SW480 (cell line): ENCODE measurements around the gene AEN.

Experiments used
- DNase-seq: peaks from one replicate; pipeline ENCODE4 v3.0.0-alpha.2; 2016; ENCODE audit warnings: low spot score

The AEN gene

DNA sequence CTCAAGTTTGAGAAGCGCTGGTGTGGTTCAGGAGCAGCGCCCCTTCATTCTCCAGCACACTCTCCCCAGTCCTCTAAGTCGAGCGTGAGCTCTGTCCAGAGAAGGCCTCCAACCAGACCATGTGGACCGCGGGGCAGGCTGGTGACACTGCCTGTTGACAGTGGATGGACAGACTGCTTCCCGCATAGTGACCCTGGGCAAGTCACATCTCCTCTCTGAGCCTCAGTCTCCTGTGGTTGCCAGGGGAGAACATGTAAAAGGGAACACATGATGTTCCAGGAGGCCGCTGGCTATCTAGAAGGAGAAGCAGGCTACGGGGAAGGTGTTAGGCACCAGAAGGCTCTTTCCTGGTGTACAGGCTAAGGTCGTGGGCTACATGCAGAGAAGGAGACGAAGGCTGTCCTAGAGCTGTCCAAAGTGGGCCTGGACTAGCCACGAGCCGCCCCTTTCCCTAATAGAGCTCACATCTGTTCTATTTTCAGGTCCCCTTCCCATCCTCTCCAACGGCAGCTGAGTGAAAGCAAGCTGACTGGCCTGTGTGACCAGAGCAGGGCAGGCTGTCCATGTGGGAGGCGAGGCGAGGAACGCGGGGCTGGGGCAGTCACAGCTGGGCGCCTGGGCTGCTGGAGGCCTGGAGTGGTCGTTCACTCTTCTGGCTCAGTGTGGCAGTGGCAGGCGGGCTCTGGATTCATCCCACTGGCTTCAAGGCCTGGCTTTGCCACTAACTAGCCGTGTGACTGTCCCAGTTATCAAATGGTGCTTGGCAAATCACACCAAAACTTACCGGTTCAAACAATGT is 28.8 kb downstream of the AEN start:
- no peak for DNase-seq

DNA sequence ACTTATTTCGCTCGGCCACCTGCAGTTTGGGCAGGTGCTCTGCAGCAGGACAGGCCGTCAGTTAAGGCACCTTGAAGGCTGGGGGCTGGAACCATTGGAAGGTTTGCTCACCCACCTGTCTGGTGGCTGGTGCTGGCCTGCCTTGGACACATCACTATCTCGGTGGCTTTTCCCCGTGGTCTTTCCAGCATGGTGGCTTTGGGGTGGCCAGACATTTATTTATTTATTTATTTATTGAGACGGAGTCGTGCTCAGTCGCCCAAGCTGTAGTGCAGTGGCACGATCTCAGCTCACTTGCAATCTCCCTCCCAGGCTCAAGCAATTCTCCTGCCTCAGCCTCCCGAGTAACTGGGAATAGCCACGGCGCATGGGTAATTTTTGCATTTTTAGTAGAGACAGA is 29.4 kb downstream of the AEN start:
- DNase-seq, result no peak

DNA sequence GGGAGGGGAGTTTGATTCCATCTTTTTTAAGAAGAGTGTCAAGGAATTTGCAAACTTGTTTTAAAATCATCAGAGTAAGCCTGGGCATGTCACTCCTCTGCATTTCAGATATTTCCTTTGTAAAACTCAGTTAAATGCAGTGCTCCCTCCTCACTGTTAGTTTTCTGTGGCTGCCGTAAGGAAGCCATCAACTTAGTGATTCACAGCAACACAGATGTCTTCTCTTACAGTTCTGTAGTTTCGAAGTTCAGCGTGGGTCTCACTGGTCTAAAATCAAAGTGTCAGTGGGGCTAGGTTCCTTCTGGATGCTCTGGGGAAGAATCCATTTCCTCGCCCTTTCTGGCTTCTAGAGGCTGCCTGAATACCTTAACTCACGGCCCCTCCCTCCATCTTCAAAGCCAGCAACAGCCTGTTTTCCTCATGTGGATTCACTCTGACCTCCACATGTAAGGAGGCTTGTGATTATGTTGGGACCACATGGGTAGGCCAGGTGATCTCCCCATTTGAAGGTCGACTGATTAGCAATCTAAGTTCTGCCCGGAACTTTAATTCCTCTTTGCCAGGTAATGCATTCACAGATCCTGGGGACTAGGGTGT is 30.1 kb downstream of the AEN start:
- no peak for DNase-seq

DNA sequence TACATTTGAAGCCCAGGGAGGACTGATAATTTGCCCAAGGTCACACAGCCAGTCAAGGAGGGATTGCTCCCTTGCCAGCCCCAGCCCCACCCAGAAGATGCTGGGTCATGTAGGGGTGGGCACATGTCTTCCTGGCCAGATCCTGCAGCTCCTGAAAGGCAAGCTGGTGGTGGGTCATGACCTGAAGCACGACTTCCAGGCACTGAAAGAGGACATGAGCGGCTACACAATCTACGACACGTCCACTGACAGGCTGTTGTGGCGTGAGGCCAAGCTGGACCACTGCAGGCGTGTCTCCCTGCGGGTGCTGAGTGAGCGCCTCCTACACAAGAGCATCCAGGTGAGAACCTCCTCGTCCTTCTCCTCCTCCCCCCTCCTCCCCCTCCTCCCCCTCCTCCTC is 30.8 kb downstream of the AEN start:
- DNase-seq, result no peak

DNA sequence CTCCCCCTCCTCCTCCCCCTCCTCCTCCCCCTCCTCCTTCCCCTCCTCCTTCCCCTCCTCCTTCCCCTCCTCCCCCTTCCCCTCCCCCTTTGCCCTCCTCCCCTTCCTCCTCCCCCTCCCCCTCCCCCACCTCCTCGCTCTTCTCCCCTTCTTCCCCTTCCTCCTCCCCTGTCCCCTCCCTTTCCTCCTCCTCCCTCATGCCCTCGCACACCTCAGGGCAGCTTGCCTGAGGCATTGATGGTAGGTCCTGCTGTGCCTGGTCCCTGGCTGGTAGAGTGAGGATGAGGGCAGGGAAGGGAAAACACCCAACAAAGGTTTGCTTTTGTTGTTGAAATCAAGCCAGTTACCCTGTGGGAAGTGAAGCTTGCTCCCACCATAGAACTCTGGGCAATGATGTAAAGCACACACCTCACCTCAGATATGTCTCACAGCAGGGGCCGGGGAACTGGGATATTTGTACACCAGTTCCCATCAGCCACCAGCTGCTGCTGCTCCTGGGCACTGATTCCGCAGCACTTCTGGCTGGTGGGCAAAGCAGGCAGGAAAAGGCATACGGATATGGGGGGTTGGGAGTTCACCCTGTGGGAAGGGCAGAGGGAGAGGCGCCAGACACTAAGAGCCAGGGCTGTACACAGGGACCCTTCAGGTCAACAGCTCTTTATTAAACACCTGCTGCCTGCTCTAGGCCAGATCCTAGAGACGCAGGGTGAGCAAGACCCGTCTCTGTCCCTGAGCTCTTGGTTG is 31.5 kb downstream of the AEN start:
- DNase-seq, result no peak

DNA sequence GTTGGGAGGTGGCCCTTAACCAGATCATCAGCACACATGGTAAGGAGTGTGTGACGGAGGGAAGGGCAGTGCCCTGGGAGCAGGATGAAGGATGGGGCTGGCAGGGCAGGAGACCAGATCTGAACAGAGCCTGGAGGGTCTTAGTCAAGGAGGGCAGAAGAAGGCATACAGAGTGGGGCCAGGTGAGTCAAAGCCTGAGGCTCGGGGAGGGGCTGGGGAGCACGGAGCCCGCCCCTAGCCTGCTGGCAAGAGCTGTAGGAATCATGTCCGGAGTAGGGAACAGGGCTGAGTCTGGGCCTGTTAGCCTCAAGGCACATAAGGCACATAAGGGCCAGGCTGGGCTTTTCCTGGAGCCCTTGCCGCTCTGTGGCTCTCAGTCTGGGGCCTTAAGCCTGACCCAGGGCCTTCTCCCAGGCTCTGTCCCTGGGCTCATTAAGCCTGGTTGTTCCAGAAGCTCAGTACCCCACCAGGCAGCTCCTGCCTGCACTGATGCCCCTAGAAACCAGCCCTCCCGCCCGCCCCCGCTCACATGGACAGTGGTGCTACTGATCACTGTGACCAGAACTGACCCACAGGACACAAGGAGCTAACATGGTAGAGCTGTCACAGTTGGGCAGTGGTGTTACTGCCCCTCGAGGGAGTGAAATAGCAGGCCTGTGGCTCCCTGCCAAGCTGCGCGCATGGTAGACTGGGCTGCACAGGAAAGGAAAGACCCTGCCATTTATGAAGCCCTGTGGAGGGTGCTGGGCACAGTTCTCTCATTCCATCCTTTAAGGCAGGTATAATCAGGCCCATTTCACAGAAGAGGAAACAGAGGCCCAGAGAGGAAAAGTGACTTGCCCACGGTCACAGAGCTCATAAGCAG is 32.3 kb downstream of the AEN start:
- no peak for DNase-seq

DNA sequence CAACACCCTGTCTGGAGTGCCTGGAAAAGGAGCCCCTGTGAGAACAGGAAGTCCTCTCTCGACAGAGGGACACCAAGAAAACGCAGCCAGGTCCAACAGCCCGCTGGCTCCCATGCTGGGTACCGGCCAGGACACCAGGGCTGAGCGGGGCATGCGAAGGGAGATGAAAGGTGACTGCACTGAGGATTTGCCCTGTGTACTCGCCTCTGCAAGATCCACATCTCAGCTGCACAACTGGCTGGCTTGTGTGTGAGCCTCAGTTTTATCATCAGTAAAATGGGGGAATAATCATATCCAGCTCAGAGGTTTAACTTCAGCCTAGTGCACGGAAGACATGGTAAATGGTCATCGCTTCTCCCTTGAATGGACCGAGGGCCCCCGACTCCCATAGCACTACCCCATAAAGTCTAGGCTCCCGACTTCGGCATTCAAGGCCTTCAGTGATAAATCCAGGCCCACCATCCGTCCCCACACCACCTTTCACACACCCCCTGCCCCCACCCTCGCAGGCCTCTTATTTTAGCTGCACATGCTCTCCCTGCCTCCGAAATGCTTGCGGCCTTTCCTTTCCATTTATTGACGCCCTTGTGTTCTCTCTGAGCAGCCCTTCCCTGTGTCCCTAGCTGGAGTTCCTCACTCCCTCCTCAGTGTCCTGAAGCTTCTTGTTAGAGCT is 33.4 kb downstream of the AEN start:
- no peak for DNase-seq

DNA sequence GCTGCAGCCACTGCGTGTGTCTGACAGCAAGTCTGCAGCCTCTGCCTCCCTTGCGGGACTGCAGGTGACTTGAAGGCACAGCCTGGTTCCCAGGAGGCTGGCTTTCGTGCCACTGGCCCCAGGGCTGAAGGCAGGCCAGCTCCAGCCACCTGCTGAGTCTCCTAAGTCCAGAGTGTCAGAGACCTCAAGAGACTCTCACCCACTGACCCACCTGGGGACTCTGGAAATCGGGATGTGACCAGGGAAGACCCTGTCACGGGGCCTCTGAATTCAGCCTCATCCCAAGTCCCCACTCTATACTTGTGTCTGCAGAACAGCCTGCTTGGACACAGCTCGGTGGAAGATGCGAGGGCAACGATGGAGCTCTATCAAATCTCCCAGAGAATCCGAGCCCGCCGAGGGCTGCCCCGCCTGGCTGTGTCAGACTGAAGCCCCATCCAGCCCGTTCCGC is 34.0 kb downstream of the AEN start:
- no peak for DNase-seq

DNA sequence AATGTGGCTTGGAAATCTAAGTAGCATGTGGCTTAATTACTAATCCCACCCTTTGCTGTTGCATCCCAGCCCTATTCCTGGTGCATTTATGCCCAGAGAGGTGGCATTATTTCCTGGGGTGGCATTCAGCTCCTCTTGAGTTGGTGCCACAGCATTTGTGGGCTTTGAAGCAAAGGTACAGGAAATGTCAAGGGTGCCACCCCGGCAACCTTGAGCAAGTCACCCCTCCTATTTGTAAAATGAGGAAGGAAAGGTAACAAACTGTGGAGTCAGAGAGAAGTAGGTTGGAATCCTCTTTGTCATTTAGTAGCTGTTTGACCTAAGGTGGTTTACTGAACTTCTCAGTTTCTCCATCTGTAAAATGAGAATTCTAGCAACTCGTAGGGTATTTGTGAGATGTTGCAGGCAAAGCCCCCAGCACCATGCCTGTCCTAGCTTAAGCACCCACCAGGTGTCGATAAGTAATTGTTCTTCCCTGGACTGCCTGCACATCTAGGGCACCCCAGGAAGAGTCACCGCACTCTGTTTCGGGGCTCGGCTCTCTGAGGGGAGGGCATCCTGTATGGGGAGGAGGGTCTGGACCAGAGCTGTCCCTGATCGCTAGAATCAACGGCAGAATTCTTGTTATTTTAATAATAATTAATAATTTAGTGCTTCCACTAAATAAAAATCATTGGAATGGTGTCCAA is 34.8 kb downstream of the AEN start:
- no peak for DNase-seq

DNA sequence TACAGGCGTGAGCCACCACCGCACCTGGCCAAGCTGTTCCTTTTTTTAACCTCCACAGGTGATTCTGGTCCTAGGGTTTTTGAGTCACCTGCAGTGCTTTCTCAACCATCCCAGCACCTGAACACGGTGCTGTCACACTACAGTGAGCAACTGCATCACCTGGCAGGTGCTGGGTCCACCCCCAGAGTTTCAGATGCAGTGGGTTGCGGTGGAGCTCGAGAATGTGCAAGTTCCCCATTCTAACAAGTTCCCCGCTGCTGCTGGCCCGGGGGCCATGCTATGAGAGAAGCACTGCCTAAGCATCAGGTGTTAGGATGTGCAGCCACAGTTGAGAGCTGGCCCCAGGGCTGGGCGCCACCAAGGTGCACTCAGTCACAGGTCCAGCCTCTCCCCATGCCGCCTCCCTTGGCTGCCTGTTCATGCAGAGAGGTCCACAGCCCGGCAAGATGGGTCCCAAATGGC is 35.7 kb downstream of the AEN start:
- DNase-seq, result no peak

DNA sequence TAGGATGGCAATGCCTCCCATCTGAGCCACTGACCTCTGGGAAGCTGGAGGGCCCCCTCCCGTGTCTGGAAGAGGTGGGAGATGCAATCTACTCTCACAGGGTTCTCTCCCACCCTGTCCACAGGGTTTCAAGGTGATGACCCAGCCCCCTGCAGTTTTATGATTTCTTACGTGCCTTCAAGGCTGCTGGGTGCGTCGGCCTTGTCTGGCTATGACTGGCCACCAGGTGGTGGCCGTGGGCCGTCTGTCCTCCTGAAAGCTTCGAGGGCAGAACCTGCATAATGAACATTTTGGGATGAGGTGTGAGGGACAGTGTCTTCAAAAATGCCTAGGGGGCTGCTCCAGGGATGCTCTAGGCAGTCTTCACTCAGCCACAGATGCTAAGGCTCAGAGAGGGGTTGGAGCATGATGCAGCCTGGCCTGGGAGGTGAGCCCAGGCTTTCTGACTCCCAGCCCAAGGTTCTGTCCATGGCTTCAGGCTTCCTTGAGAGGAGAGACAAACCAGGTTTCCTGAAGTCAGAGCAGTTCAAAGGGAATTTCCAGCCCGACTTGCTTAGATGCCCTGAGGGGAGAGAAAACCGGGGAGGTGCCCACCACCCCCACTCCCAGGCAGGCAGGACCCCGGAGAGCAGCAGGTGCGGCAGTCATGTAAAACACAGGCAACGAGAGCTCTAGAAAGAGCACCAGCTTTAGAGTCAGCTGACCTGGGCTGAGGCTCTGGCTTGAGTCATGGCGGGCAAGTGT is 36.4 kb downstream of the AEN start:
- DNase-seq, result peak; percentile 32

DNA sequence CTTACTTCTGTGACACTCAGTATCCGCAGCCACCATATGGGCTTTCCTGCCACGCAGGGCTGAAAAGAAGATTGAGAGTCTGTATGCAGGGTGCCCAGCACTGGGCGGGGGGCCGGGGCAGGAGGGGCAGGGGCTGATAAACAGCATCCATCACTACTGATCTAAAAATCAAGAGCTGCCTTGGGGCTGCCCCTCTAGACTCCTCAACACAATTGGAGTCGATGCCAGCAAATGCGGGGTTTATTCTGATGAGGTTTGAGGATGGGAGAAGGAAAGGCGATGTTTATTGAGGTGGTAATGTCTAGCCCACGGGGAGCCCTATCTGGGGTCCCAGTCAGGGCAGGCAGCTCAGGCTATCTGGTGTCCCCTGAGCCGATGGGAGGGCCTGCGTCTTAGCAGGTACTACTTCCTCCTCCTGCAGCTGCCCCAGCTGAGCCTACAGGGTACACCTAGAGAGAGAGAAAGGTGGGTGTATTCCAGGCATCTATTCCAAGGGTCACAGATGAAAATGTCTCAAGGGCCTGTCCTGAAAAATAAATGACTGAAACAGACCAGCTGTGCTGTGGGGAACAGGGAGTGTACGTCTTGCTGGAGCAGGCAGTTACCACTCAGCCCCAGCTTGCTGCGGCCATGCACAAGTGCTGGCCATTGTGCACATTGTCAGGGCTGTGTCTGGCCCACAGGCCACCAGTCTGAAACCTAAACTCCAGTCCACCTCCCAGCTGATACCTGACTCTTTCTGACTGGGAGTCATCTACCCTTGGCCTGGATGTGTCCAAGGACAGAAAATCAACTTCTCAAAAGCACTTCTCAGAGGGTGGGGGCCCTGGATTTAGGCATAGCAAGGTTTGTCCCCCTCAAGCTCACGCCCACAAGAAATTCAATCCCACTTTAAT is 37.2 kb downstream of the AEN start:
- no peak for DNase-seq

DNA sequence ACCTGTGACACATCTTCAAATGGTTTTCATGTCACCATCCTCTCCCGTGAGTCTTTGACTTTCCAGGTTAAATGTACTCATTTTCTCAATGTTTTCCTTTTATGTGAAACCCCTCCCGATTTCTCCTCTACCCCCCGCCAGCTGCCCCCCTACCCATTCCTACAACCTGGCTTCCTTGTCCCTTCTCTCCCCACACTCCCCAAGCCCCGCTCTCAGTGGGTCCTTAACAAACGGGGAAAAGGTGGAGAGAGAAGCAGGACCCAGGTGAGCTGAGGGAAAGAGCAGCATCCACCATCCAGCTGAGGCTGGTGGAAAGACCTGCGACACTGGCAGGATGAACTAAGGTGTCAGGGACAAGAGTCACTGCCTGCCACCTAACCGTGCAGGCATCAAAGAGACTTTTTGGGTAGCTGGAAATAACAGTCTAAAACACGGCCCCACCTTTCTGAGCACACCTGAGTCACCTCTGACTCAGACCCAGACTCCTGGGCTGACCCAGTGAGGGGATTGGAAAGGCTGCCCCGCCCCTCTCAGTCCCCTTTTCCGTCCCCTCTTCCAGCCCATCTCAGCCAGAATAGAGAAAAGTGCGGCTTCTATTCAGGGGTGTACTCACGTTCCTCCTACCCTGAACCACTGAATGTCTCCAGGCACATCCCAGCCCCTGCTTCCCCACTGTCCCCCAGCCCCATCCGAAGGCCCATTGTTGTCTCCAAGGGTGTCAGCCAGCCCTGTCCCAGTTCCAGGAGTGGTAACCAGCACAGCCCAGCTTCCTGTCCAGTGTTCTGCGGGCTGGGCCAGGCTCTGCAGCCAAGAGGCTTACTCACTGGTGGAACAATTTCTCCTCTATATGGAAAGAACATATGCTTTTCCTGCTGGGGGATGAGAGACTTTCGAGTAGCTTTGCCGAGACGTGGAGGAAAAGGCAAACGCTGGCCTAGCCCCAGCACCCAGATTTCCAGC is 38.1 kb downstream of the AEN start:
- peak; percentile 83 for DNase-seq

DNA sequence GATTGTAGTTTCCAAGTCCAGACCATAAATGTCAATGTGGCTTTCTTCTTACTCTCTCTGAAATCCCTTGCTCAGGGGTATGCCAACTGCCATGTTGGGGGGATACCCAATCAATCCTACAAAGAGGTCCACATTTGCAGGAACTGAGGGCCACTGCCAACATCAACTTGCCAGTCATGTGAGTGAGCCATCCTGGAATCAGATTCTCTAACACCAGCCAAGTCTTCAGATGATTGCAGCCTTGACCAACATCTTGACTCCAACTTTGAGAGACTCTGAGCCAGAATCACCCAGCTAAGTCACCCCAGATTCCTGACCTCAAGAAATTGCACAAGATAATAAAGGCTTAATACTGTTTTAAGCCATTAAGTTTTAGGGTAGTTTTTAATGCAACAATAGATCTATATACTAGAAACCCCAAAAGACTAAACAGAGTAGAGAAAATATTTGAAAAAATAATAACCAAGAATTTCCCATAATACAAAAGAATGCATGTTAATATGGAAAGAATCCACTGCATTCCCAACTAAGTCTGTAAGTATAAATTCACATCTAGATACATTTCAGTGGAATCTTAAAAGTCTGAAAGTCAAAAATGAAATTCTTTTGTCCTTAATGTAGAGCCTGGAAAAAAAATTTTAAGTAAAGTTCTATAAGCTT is 40.0 kb downstream of the AEN start:
- no peak for DNase-seq

DNA sequence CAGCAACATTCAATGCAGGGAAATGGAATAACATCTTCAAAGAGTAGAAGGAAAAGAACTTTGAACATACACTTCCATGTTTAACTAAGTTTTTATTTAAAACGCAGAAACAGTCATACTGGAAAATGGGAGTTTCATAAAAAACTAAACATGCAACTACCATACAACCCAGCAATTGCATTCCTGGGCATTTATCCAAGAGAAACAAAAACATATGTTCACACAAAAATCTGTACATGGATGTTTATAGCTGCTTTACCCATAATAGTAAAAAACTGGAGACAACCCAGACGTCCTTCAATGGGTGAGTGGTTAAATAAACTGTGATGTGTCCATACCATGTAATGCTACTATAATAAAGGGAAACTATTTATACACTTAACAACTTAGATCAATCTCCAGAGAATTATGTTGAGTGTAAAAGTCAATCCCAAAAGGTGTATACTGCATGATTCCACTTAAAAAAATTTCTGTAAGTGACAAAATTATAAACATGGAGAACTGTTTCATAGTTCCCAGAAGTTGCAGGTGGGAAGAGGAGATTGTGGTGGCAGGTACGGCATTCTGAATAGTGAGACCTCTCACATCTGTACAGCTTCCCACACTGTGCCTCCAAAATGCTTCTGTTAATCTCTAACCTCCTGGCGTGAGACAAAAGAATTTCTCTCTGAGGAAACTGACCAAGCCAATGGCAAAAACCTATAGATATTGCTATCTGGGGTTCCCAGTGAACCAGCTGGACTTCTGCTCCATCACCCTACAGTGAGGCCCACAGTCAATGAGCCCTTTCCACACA is 40.8 kb downstream of the AEN start:
- no peak for DNase-seq

DNA sequence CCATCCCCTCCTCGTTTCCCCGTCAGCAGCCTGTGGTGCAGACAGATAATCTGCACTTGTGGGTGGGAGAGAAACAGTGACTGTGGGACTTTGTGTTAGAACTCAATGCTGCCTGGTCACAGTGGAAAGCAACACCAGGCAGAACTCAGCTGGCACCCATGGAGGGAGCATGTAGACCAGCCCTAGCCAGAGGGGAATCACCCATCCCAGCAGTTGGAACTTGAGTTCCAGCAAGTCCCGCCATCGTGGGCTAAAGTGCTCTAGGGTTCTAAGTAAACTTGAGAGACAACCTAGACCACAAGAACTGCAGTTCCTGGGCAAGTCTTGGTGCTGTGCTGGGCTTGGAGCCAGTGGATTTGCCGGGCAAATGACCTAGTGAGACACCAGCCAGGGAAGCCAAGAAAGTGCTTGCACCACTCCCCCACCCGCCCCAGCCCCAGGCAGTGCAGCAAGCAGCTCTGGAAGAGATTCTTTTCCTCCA is 42.0 kb downstream of the AEN start:
- no peak for DNase-seq
